ENCODE data around the gene USP6. TPM values are rescaled to one million over a fixed set of nuclear protein-coding genes. Genes with fewer than 3 reads are reported as not detected.

USP6 gene
- total RNA-seq, 6 experiments from 2014 or later, result 0.02 to 0.07 TPM; not detected in 4

DNA sequence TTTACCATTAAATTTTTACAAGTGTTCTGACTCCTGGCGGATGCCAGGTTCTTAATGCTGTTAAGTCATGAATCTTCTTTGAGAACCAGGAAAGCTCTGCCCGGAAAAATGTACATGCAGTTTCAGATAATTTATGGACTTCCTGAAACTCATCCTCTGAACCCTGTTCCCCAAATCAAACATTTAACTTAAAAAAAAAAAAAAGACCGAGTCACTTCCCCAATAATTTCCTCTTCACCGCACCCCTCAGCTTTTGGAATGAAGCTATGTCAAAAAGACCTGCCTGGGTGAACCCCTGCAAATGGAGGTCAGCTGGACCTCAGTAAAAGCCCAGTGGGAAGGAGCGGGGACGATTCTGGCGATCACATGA, 19.1 kb upstream of the USP6 start:
- Histone ChIP-seq H3K27me3 (no peaks in the 10 kb centered on the region), H3K9me3 (peaks cover 0 to 42% (median 21%) of the 10 kb centered on the region in 4 donors), H3K4me1 (no peaks in the 10 kb centered on the region), H3K27ac (no peak overlapping the region), H3K36me3 (peaks cover 0 to 2% (median under 1%) of the 10 kb centered on the region in 4 donors), H3K4me3 (peak overlapping the region; percentile 38 to 47 (median 39))
- intact Hi-C loops (cut with DNase I), result no loop called here
- no peak for DNase-seq
- TF ChIP-seq, protein P1, sequence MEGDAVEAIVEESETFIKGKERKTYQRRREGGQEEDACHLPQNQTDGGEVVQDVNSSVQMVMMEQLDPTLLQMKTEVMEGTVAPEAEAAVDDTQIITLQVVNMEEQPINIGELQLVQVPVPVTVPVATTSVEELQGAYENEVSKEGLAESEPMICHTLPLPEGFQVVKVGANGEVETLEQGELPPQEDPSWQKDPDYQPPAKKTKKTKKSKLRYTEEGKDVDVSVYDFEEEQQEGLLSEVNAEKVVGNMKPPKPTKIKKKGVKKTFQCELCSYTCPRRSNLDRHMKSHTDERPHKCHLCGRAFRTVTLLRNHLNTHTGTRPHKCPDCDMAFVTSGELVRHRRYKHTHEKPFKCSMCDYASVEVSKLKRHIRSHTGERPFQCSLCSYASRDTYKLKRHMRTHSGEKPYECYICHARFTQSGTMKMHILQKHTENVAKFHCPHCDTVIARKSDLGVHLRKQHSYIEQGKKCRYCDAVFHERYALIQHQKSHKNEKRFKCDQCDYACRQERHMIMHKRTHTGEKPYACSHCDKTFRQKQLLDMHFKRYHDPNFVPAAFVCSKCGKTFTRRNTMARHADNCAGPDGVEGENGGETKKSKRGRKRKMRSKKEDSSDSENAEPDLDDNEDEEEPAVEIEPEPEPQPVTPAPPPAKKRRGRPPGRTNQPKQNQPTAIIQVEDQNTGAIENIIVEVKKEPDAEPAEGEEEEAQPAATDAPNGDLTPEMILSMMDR (IDR thresholded peaks at IDR 0.05), result no peak
- 13% methylated on average over 7 of the region's 7 CpGs for WGBS (ENCODE audit: insufficient coverage, low coverage, low lambda C conversion rate, missing lambda C conversion rate)
- ATAC-seq, result peak in 1 of 4 donors; percentile 26

DNA sequence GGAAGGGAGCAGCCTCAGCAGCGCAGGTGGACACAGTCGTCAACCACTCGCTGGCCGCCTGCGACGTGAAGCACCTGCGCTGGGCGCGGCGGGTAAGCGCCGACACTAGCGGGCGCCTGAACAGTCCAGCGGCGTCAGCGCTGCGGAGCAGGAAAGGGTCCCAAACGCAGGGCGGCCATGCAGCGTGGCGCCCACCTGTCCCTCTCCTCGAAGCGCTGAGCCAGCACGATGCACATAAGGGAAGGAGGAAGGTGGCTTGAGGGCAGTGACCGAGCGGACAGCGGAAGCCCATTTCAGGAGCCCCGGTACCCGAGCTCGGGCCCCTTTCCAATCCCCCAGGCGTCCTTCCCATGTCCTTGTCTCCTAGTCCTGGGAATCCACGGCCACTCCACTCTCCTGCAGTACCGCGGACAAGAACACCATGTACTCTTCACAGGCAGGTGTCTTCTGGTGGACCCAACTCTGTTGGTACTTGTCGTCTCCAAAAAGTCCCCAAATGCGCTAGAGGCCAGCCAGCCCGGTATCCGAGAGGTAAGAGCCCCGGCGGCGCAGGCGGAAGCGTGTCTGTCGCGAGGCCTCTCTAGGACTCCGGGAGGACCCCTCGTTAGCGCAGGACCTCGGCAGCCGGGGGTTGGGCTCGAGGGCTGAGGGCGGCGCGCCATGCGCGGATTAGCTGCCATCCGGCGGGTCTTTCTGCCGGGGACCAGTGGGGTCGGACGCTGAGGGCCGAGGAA, 18.6 kb upstream of the USP6 start:
- Histone ChIP-seq H3K27ac (peak overlapping the region in 1 of 3 donors; percentile 10), H3K36me3 (no peaks in the 10 kb centered on the region), H3K27me3 (no peaks in the 10 kb centered on the region), H3K4me3 (peak overlapping the region; percentile 38 to 47 (median 39)), H3K4me1 (no peaks in the 10 kb centered on the region), H3K9me3 (peaks cover 0 to 40% (median 18%) of the 10 kb centered on the region in 4 donors)
- DNase-seq (peak in 2 of 3 donors; percentile 60 to 69), ATAC-seq (peak; percentile 73 to 88 (median 76))
- 9% methylated on average over 7 of the region's 63 CpGs for WGBS (ENCODE audit: insufficient coverage, low coverage, low lambda C conversion rate, missing lambda C conversion rate)
- intact Hi-C loops (cut with DNase I), result no loop called here
- TF ChIP-seq, protein P1 (IDR thresholded peaks at IDR 0.05), result no peak
- TF ChIP-seq POLR2A (IDR thresholded peaks at IDR 0.05), result no peak

DNA sequence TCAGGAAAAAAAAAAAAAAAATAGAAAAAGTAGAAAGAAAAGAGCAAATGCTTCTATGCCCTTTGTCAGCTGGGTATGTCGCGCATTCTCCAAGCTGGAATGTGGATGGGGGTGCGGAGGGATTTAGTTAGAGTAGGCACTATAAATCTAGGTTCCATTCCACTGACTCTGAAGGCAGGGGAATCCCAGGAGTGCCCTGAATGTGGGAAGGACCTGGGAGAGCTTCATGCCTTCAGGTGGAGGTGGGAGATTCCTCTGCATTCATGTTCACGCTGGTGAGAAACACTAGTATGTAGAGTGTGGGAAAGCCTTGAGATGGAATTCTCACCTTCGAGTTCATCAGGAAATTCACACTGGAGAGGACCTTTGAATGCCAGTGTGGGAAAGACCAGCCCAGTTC, 16.6 kb upstream of the USP6 start:
- DNase-seq (no peak), ATAC-seq (no peak)
- no peaks in the 10 kb centered on the region for H3K36me3 ChIP-seq
- no peak overlapping the region for H3K27ac ChIP-seq
- peaks cover 0 to 22% (median 2%) of the 10 kb centered on the region in 4 donors for H3K9me3 ChIP-seq
- WGBS (ENCODE audit: insufficient coverage, low coverage, low lambda C conversion rate, missing lambda C conversion rate), result 94% methylated on average over 4 of the region's 5 CpGs
- H3K4me3 ChIP-seq, result no peak overlapping the region
- no peak for TF ChIP-seq POLR2A (IDR thresholded peaks at IDR 0.05)
- TF ChIP-seq, protein P1 (IDR thresholded peaks at IDR 0.05), result no peak
- no peaks in the 10 kb centered on the region for H3K4me1 ChIP-seq
- no peaks in the 10 kb centered on the region for H3K27me3 ChIP-seq
- intact Hi-C loops (cut with DNase I), result no loop called here

DNA sequence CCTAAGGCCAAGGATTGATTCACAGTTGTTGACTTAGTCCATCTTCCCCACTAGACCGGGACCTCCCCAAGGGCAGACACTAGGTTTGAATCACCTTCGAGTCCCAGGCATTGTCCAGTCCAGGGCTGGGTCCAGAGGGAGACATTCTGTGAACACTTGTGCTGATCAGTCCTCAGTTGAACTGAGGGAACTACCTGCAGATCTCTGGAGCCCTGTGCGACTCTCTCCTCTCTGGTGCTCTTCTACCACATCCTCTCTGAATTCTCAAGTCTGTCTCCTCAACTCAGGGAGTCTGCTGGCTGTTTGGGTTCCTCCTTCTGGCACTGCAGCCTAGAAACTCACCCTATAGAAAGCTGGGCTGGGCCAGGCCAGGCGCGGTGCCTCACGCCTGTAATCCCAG, 15.0 kb upstream of the USP6 start:
- no peak for DNase-seq
- intact Hi-C loops (cut with DNase I), result no loop called here
- Histone ChIP-seq H3K36me3 (peaks cover 0 to 3% (median under 1%) of the 10 kb centered on the region in 4 donors), H3K4me3 (no peak overlapping the region), H3K9me3 (peaks cover 0 to 10% (median 2%) of the 10 kb centered on the region in 4 donors), H3K4me1 (no peaks in the 10 kb centered on the region), H3K27ac (no peak overlapping the region), H3K27me3 (no peaks in the 10 kb centered on the region)
- peak in 1 of 4 donors; percentile 10 for ATAC-seq
- WGBS (ENCODE audit: insufficient coverage, low coverage, low lambda C conversion rate, missing lambda C conversion rate), result 78% methylated on average over 5 of the region's 6 CpGs
- TF ChIP-seq, protein P1 (IDR thresholded peaks at IDR 0.05), result no peak
- no peak for TF ChIP-seq POLR2A (IDR thresholded peaks at IDR 0.05)

Data from right lobe of liver (tissue), 6 donors.